Measurements from ENCODE around the gene CHI3L2.
"Not testable (repeated sequence)": the region's sequence is repeated elsewhere in the genome, so short reads cannot be mapped to it uniquely, and the experiment has no call there.

CHI3L2 gene

DNA sequence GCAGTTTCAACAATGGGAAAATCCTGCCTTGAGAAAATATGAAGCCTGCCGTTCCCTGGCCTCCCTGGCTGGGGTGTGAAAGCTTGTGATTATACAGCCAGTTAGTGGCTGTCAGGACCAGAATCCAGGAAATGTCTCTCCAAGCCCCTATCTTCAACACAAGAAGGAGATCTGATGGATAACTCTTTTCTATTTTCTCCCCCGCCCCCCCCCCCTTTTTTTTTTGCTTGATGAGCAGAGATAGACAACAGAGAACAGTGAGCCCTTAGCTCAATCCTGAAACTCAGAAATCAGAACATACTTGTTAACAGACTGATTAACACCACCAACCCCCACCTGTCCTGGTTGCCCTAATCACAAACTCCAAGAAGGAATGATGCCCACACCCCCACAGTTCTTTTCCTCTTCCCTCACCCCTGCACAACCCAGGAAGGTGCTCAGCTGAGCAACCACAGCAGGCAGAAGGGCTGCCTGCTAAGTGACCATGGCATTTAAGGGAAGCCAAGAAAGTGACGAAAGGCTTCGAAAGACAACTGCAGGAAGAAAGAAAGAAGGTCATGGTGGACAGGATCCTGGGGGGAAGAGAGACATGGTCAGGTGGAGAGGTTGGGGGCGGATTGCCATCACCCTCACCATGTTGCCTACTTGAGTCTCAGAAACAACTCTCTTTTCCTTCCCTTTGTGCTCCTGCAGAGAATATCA lies 14.7 kb upstream of the CHI3L2 start:
- ChIA-PET POLR2A (no interaction called here), CTCF (no interaction called here)
- DNase-seq (ENCODE audit: extremely low spot score): no peak
- no peak for TF ChIP-seq BHLHE40 (IDR thresholded peaks at IDR 0.05; ENCODE audit: borderline replicate concordance)
- no peak for TF ChIP-seq L3MBTL2 (conservative IDR thresholded peaks at IDR 0.05)
- TF ChIP-seq FOXA1 (IDR thresholded peaks at IDR 0.05): no peak
- no peak for TF ChIP-seq ZNF384 (IDR thresholded peaks at IDR 0.05)
- TF ChIP-seq FOXK2 (IDR thresholded peaks at IDR 0.05): no peak
- TF ChIP-seq CTBP1 (IDR thresholded peaks at IDR 0.05; ENCODE audit: borderline replicate concordance): no peak
- no peak for TF ChIP-seq ARNT (IDR thresholded peaks at IDR 0.05)
- no peak for TF ChIP-seq SUZ12 (IDR thresholded peaks at IDR 0.05)
- no peak for TF ChIP-seq NFRKB (IDR thresholded peaks at IDR 0.05)
- no peak for TF ChIP-seq FOXM1 (IDR thresholded peaks at IDR 0.05; ENCODE audit: borderline replicate concordance)
- no peak for TF ChIP-seq SP1 (IDR thresholded peaks at IDR 0.05)
- TF ChIP-seq LEF1 (IDR thresholded peaks at IDR 0.05; ENCODE audit: borderline replicate concordance): no peak
- TF ChIP-seq, protein P1, sequence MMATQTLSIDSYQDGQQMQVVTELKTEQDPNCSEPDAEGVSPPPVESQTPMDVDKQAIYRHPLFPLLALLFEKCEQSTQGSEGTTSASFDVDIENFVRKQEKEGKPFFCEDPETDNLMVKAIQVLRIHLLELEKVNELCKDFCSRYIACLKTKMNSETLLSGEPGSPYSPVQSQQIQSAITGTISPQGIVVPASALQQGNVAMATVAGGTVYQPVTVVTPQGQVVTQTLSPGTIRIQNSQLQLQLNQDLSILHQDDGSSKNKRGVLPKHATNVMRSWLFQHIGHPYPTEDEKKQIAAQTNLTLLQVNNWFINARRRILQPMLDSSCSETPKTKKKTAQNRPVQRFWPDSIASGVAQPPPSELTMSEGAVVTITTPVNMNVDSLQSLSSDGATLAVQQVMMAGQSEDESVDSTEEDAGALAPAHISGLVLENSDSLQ (IDR thresholded peaks at IDR 0.05): no peak
- no peak for TF ChIP-seq HDGF (IDR thresholded peaks at IDR 0.05; ENCODE audit: borderline replicate concordance)
- TF ChIP-seq ELF4 (IDR thresholded peaks at IDR 0.05): no peak
- no peak for TF ChIP-seq TARDBP (IDR thresholded peaks at IDR 0.05)

DNA sequence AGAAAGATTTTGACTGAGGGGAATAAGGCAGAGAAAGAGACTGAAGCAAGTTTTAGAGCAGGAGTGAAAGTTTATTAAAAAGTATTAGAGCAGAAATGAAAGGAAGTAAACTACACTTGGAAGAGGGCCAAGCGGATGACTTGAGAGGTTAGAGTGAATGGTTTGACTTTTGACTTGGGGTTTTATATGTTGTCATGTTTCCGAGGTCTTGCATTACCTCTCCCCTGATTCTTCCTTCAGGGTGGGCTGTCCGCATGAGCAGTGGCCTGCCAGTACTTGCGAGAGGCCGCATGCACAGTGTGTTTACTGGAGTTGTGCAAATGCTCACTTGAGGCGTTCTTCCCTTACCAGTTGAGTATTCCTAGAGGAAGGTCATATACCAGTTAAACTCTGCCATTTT lies 14.1 kb upstream of the CHI3L2 start:
- TF ChIP-seq CTBP1 (IDR thresholded peaks at IDR 0.05; ENCODE audit: borderline replicate concordance): no peak
- no peak for TF ChIP-seq FOXK2 (IDR thresholded peaks at IDR 0.05)
- CTCF ChIA-PET: no interaction called here

DNA sequence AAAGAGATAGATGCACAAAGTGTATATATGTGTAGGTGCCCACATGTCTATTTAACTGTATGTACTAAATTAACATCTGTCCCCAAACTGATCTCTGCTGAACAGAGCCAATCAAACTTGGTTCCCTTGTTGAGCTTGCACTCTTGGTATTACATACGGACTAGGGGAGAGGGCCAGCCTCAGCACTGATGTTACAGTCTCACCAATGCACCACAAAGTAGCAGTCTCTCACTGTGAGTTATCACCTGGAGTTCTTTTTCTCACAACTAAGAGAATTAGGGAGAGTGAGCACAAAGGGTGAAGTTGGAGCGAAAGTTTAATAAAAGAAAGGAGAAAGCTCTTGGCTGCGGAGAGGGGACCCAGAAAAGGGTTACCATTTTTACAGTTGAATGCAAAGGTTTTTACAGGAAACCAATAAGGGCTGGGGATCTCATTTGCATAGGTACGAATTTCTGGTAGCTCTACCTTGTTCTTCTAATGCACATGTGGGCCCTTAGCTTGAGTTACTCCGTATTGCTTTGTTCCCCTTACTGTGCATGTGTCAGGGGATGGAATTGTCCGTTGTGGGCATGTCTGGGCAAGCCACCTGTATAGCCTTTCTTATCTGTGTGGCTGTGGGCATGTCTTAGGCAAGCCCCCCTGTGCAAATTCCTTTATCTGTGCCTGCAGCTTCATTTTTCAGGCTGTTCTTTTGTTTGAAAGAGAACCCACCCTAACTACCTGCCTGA lies 13.3 kb upstream of the CHI3L2 start:
- no peak for DNase-seq (ENCODE audit: extremely low spot score)
- ChIA-PET CTCF (interaction anchor here (0.7 kb wide), 1 partner anchor 105 kb away, joined by 3 read pairs; no protein-coding TSS in a partner anchor), POLR2A (no interaction called here)
- TF ChIP-seq HDGF (IDR thresholded peaks at IDR 0.05; ENCODE audit: borderline replicate concordance): no peak
- TF ChIP-seq, protein P1 (IDR thresholded peaks at IDR 0.05): no peak
- no peak for TF ChIP-seq LEF1 (IDR thresholded peaks at IDR 0.05; ENCODE audit: borderline replicate concordance)
- no peak for TF ChIP-seq CTBP1 (IDR thresholded peaks at IDR 0.05; ENCODE audit: borderline replicate concordance)
- TF ChIP-seq ELF4 (IDR thresholded peaks at IDR 0.05): no peak
- TF ChIP-seq NFRKB (IDR thresholded peaks at IDR 0.05): no peak
- no peak for TF ChIP-seq FOXA1 (IDR thresholded peaks at IDR 0.05)
- no peak for TF ChIP-seq SP1 (IDR thresholded peaks at IDR 0.05)
- TF ChIP-seq TARDBP (IDR thresholded peaks at IDR 0.05): no peak
- TF ChIP-seq ZNF384 (IDR thresholded peaks at IDR 0.05): no peak
- no peak for TF ChIP-seq SUZ12 (IDR thresholded peaks at IDR 0.05)
- TF ChIP-seq BHLHE40 (IDR thresholded peaks at IDR 0.05; ENCODE audit: borderline replicate concordance): no peak
- TF ChIP-seq L3MBTL2 (conservative IDR thresholded peaks at IDR 0.05): no peak
- no peak for TF ChIP-seq FOXM1 (IDR thresholded peaks at IDR 0.05; ENCODE audit: borderline replicate concordance)
- no peak for TF ChIP-seq FOXK2 (IDR thresholded peaks at IDR 0.05)
- no peak for TF ChIP-seq ARNT (IDR thresholded peaks at IDR 0.05)

More for the DNA sequence above, 14.1 kb upstream of the CHI3L2 start:
- DNase-seq (ENCODE audit: extremely low spot score): no peak
- POLR2A ChIA-PET: no interaction called here

DNA sequence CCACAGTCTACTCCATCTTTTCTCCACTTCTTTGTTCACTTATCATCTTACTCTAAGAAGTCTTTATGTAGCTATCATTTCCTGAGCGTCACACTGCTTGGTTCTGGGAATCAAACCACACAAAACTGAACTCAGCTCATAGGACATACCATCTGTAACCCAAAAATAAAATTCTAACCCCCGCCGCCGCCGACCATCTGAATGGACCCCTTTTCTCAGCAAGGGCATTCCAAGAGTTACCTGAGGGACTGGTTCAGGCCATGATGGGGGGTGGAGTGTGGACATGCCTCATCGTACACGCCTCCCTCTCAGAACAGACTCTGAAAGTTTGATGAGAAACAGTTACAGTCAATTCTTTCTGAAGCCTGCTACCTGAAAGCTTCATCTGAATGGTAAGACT lies 12.6 kb upstream of the CHI3L2 start:
- TF ChIP-seq L3MBTL2 (conservative IDR thresholded peaks at IDR 0.05) (no peak), HDGF (IDR thresholded peaks at IDR 0.05; ENCODE audit: borderline replicate concordance) (no peak), SUZ12 (IDR thresholded peaks at IDR 0.05) (no peak), FOXK2 (IDR thresholded peaks at IDR 0.05) (no peak), CTBP1 (IDR thresholded peaks at IDR 0.05; ENCODE audit: borderline replicate concordance) (no peak), SP1 (IDR thresholded peaks at IDR 0.05) (no peak), ELF4 (IDR thresholded peaks at IDR 0.05) (no peak), TARDBP (IDR thresholded peaks at IDR 0.05) (no peak), ARNT (IDR thresholded peaks at IDR 0.05) (no peak)
- TF ChIP-seq, protein P1 (IDR thresholded peaks at IDR 0.05): no peak
- ChIA-PET CTCF (interaction anchor here (0.7 kb wide), 1 partner anchor 104 kb away, joined by 3 read pairs; no protein-coding TSS in a partner anchor), POLR2A (no interaction called here)
- DNase-seq (ENCODE audit: extremely low spot score): no peak

DNA sequence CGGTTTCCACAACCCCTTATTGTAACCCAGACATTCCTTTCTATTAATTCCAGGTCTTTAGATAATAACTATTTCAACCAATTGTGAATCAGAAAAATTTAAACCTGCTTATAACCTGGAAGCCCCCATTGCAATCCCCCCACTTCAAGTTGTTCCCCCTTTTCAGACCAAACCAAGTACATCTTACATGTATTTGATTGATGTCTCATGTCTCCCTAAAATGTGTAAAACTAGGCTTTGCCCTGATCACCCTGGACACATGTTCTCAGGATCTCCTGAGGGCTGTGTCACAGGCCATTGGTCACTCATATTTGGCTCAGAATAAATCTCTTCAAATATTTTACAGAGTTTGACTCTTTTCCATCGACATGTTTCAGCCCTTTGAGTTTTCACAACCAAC lies 12.2 kb upstream of the CHI3L2 start:
- DNase-seq (ENCODE audit: extremely low spot score); POLR2A ChIA-PET: not testable (repeated sequence)
- CTCF ChIA-PET: interaction anchor here (0.6 to 0.7 kb wide), 2 partner anchors 184 to 189 kb away, joined by 3 read pairs; no protein-coding TSS in a partner anchor

DNA sequence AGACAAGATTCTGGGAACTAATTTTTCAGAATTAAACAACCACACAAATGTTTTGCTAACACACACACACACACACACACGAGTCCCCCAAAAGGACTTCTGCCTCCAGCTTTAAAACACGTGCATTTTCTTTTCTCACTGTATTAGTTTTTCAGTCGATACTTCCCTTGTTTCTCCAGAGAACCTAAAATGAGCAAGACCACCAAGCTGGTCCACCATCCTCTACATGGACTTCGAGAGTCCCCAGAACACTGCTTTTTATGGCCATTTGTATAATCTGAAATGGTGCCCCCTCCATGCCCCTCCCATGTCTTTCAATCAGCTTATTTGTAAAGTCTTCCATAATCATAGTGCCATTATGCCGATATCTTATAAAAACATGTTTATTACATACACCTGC lies 10.8 kb upstream of the CHI3L2 start:
- no peak for DNase-seq (ENCODE audit: extremely low spot score)
- ChIA-PET CTCF (no interaction called here), POLR2A (no interaction called here)
- no peak for TF ChIP-seq ZNF384 (IDR thresholded peaks at IDR 0.05)
